Hepatocyte (in vitro differentiated cells): ENCODE data around the gene TRIM17.

Experiments
- CTCF ChIP-seq: fragments of 200-600 bp; sonication (generic); IDR thresholded peaks from 2 replicates; pipeline ENCODE4 v1.5.1; 2016; ENCODE audit warnings: antibody characterized with exemption, mild to moderate bottlenecking; ENCODE audit not compliant: poor library complexity
- EZH2 ChIP-seq: fragments of 200-600 bp; sonication (generic); IDR thresholded peaks from 2 replicates; pipeline ENCODE4 v1.6.1; 2016; ENCODE audit warnings: antibody characterized with exemption, mild to moderate bottlenecking, borderline replicate concordance
- EZH2phosphoT487 ChIP-seq: fragments of 200-600 bp; sonication (generic); IDR thresholded peaks from one replicate; pipeline ENCODE4 v1.6.1; 2018; ENCODE audit warnings: antibody characterized with exemption, mild to moderate bottlenecking, low read depth, moderate library complexity; ENCODE audit not compliant: unreplicated experiment, severe bottlenecking

GRCh38 chr1:228443395-228443794, 26.7 kb upstream of the TRIM17 start:
- no peak for TF ChIP-seq CTCF
- no peak for TF ChIP-seq EZH2
- no peak for TF ChIP-seq EZH2phosphoT487
